IPS-NIHi11 (cell line): ENCODE measurements around the gene MRPL46.

Experiments
- DNase-seq: peaks from one replicate; pipeline ENCODE4 v3.0.0; 2012; ENCODE audit warnings: mixed read lengths, low spot score

Gene MRPL46

DNA sequence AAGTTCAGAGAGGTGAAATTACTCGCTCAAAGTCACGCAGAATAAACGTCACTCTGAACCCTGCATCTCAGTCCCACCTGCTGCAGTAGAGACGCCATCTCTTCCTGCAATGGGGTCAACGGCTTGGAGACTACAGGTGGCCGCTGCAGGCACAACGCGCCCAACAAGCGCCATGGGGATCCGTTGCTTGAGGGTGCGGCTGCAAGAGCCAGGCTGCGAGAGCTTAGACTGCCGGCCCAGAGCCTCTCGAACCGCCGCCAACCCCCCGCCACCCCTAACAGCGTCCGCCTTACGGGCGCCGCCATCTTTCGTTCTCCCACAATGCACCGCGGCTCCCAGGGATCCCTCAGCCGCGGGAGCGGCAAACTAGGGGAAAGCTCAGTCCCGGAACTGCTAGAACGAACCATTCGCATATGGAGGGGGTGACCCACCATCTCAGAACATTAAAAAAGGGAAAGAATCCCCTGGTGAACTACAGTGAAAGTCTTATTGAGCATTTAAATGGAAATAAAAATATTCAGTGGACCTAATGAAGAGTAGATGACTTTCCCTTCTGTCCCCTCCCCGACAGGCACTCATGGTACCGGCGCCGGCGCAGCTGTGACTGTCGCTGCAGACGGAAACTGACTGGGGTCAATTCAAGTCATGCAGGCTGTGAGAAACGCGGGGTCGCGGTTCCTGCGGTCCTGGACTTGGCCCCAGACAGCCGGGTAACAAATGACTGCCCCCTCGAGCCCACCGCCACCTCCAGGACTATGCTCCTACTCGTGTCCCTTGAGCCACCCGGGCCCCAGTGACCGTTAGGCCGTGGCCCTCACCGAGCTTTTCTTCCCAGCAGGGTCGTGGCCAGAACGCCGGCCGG lies at the start of gene MRPL46, which contains the start of gene MRPS11:
Gene MRPL46, minus strand, starts transcription at position 316 of the 862 bp plus-strand sequence. Its CDS starts 11 bp downstream, at position 305.
Gene MRPS11, plus strand, starts transcription at position 636 of the 862 bp plus-strand sequence. Its CDS starts 10 bp downstream, at position 646.
- peak; percentile 92 for DNase-seq

DNA sequence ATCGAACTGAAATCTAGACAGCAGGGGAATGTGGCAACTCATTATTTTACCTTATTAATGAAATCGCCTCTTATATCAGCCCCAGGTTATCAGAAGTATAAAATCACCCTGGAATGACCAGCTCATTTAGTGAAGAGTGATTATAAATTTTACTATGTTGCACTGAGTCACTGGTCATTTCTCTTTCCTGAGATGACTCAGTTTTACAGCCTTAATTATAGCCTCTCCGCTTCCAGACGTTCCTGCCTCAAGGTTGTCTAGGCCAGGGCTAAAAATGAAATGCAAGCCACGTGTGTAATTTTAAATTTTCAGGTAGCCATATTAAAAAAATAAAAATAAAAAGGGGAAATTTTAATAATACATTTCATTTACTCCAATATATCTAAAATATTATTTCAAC lies 46.0 kb upstream of the MRPL46 start:
- DNase-seq, result no peak

DNA sequence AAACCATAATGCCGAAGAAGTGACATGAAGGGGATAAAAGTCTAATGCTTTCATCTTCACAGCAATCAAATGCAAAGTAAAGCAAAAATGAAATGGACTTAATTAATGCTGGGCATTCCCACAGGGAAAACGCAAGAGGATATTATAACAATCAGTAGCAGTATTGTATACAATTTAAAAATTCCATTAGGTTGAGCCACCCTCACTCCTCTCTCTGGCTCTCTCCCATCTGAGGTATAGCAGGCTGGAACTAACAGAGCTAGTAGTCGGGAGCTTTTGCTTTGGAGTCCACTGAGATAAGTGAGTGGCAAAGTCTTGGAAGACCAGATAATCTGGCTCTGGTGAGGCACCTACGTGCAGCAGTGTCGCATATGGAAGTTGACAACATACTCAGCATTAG lies 45.4 kb upstream of the MRPL46 start:
- no peak for DNase-seq

DNA sequence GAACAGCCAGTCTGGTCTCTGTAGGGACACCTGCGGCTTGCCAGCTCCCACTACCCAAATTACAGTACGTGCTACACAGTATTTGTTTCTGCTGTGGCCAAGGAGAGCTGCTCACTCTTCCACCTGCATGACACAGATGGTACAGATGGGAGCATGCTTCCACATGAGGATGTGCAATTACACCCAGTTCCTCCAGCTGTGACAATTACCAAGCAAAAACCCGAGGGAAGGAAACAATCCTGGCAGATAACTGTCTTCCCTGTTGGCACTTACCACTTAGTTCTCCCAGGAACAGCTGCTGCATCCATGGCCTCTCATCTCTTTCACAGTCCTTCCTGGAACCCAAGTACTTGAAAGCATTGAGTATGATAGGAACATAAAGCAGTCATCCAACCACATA lies 44.9 kb upstream of the MRPL46 start:
- no peak for DNase-seq

DNA sequence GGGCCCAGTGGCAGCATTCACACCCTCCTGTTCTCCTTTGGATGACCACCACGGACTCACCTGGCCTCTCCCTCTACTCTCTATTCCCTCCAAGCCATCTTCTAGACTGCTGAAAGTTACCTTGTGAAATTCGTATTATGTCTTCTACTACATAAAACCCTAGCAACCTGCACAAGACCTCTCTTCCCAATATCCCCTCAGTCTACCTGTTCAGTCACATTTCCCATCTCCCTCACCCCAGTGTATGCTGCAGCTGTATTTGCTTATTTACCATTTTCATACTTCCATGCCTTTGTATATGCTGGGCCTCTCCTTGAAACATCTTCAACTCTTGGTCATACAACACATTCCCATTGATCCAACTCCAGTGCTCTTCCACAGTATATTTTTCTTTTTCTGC lies 44.0 kb upstream of the MRPL46 start:
- DNase-seq, result no peak

DNA sequence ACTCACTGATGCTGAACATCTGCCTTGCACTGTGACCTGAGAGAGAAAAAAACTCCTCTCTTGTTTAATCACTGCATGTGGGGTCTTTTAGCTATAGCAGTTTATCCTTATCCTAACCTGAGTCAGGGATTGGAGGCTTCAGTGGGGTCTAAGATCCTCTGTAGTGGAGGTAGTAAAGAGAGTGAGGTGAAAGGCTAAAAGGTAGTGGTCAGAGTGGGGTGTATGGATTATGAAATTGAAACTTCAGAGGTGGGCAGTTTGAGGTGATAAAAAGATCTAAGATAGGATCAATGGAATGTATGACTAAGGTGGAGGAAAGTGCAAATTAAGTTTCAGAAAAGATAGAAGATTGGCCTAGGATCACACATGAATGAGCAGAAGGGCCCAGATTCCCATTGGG lies 42.8 kb upstream of the MRPL46 start:
- DNase-seq, result no peak

DNA sequence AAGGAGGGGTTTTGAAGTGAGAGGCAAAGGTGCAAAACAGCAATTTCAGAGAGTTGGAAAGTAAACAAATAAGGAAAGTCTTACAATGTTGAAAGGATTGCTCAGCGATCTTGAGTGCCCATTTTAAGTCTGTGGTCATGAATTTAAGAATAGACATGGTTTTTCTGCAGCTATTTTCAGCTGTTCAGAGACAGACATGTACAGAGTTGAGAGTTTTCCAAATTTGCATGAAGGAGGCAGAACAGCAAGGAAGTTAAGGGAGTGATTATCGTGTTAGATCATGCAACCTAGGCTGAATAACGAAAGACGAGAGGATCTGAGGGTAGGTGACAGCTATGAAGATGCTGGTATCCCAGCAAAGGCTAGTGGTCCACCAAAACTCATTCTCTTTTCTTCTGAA lies 42.1 kb upstream of the MRPL46 start:
- DNase-seq, result no peak

DNA sequence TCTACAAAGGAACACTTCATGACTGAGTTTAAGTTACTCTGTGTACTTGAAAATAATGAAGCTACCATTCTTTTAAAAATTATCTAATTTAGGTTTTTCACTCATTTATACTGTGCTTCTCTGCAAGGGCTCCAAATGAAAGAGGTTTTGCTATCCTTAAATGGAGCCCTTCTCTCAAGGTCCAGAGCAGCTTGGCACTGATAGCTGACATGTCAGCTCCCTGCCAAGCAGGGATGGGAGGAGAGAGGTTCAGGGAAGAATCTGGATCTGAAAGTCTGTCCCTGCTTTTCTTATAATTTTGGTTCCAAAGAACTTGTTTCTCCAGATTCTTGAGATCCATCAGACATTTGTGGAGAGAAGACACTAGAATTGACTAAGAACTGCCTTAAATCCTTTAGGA lies 39.4 kb upstream of the MRPL46 start:
- DNase-seq, result no peak

DNA sequence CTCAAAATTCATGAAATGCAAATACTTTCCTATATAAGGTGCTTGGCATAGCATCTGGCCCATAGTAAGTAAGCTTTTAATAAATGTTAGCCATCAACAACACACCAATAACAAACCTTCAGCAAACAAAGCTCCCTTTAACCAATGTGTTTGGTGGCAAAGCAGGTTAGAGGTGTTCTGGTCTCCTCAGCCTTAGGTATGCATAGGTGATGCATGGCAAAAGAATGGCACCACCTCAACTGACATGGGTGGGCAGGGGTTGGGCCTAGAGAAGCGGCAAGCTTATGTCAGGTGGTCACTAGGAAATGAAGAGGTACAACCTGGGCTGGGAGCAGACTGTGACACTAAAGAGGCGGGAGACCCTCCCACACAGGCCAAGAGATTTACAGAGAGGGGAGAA lies 38.5 kb upstream of the MRPL46 start:
- no peak for DNase-seq

DNA sequence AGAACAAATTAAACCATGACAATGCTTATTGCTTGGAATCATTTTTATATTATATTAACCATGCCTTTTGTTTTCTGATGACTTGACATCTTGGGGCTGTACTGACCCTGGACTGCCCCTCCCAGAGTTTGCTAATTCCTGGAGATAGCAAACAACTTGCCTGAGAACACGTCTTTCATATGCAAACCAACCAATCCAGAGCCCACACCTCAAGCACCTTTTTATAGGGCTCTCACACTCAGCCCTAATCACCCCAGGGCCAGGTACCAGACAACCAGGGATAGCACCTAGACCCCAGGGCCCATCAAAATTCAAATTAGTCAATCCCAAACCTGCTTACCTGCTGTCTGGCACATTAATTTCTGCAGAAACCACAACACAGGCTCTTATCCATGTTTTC lies 37.3 kb upstream of the MRPL46 start:
- no peak for DNase-seq

DNA sequence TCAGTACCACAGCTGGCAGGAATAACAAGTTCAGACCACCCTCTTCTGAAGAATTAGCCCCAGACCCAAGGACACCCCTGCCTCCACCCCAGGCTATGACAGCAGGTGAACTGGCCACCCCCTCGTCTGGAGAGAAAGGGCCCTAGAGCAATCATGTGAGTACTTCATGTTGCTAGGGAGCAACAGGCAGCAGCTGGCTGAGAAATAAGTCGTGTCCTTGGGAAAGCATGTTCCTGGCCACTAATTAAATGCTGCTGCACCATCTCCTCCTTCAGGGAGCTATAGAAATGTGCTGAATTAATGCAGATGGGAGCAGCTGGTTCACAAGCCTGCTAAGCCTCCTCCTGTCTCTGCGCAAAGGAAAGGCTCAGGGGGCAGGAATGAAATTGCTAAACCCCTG lies 31.8 kb upstream of the MRPL46 start:
- no peak for DNase-seq

DNA sequence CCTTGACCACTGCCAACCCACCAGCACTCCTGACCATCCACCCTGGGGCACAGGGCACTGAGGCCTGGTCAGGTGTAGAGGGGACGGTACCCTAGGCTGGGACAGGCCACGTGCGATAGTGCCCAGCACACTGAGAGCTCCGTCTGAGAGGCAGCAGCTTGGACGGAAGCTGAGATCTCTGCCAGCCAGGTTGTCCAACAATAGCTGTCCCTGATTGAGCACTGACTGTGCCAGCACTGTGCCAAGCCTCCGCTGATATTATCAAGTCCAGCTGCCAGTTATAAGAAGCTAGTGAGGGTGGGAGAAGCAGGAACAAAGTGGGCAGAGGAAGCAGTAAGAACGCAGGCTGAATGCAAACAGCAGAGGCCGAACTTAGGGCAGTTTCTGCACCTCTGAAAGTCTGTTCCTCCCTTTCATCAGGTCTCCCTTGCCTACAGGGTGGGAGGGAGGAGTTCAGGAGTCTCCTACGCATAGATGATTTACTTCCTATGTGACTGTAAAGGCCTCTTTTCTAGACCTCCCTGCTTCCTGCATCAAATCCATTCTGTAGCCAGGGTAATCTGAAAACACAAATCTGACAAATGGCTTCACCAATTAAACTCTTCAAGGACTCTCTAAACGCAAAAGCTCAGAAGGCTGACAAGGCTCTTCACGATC lies 30.0 kb upstream of the MRPL46 start:
- DNase-seq, result no peak

DNA sequence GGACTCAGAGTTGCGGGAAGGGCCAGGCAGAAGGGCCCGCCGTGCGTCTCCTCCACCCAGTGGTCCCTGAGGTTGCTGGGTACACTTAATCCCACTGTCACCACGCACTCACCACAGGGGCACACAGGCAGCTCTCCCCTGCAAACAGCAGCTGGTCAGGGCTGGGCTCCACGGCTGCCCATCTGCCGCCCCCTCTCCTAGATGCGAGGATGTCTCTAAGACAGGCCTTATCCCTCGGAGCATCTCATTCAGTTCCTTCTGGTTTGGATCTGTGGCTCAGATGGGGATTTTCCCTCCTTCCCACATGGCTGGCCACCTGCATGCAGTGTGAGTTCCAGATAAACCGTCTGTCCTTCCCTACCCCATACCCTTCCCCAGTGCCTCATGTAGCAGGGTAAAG lies 26.7 kb upstream of the MRPL46 start:
- DNase-seq, result no peak

DNA sequence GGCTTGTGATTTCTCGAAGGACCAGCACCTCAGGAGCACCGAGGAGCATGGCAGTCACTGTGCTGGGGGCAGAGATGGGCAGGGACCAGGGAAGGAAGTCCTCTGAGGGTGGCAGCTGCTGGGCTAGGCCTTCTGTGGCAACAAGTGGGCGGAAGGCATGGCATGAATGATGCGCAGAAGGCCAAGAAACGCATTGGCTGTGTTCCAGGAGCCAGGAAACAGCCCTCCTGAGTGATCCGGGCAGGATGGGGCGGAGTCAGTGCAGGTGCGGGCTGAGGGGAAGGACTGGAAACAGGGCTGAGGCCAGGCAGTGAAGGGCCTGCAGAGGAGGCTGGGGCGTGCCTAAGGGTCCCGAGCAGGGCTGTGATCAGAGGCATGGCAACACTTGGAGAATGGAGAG lies 24.0 kb upstream of the MRPL46 start:
- peak; percentile 54 for DNase-seq

DNA sequence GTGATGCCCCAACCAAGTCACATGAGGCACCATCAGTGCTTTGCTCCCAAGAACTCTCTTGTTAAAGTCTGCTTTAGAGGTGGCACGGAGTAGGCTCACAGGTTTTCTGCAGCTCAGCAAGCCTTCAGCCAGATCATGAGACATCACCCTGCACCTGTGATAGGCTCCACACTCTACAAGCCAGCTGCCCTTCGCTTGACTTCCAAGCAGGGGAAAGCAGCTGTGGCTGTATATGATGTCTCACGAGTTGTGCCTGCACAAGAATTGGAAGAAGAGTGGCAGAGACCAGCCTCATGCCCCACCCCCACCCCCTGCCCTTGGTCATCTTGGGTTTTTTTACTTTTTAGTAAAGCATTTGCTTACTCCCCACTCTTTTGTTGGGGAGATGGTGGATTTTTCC lies 22.8 kb upstream of the MRPL46 start:
- no peak for DNase-seq

DNA sequence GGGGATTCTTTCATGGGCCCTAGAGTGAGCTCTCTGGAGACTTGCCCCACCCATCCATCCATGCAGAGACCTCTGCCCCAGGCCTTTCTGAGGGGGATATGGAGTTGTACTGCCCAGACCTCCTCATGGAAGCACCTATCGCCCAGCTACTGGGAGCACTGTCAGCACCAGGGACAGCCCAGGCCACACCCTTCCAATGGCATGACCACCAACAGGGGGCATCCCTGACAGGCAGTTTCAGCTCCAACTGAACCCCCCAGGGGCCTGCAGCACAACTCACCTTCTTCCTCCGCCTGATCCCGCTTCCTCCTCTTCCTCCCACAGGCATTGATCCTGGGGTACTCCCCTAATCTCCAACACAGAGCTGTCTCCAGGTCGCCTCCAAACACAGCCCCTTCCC lies 22.1 kb upstream of the MRPL46 start:
- DNase-seq, result peak; percentile 52

DNA sequence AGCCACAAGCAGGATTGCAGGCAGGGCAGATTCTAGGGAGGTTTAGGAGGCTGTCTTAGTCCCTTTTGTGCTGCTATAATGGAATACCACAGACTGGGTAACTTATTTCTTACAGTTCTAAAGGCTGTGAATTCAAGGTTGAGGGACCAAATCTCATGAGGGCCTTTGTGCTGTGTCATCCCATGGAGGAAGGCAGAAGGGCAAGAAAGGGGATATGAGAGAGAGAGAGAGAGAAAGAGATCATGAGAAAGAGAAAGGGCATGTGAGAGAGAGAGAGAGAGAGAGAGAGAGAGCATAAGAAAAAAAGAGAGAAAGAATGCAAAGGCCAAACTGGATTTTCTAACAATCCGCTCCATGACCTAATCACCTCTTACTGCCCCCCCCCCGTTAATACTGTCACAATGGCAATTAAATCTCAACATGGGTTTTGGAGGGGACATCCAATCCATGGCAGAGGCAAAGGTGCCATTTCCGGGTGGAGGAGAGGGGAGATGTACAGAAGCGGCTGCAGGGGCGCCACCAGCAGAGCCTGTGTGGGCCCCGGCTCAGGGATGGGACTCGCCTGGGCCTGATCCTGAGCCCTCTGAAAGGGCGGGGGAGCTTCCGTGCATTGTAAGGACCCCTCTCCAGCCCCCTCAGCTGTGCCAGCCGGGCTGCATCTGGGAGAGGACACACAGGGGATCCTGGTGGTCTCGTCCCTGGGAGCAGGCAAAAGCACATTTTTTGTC lies 20.8 kb upstream of the MRPL46 start:
- no peak for DNase-seq

DNA sequence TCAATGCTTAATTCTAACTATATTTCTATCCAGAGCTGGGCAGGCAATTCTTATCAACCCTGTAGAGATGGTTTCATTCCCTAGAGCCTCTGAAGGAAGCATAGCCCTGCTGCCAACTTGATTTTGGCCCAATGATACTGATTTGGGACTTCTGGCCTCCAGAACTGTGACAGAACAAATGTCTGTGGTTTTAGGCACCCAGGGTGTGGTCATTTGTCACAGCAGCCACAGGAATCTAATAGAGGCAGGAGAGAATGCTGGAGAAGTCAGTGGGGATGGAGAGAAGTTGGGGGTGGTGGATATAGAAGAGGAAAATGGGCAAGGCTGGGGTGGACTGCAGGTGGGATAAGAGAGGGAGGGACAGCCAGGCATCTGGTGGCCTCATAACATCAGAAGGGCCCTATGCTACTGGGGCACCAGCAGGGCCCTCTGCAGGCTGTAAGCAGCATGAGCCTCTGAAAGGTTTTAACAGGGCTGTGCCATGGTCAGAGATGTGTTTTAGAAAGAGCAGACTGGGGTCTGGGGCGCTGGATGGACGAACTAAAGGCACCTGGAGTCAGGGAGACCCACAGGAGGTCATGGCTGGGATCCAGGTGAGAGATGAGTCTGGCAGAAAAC lies 20.1 kb upstream of the MRPL46 start:
- no peak for DNase-seq

DNA sequence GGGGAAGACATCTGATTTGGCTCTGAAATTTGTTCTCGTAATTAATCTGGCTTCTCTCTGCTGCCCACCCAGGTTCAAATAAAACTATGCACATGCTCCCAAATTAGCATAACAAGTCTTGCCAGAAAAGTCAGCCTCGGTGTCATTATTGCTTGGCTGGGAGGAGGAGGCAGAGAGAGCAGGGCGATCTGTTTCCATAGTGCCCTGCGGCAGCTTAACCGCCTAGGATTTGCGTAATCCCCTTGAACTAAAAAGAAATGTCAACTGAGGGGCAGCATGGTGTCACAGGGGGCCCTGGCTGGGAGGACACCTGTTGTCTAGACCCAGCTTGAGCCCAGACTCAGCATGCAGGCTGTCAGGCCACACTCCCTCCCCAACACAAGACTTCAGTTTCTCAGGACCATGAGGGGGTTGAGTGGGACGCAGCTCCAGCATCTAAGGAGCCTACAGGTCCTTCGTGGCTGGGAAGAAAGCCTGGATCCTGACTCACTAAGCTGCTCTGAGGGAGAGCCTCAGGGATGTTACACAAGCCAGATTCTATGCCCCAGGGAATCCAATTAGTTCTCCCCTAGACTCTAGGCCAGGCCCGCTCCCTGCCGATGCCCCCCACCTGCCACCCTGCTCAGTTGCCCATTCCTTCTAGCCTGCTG lies 17.6 kb upstream of the MRPL46 start:
- DNase-seq, result peak; percentile 44

DNA sequence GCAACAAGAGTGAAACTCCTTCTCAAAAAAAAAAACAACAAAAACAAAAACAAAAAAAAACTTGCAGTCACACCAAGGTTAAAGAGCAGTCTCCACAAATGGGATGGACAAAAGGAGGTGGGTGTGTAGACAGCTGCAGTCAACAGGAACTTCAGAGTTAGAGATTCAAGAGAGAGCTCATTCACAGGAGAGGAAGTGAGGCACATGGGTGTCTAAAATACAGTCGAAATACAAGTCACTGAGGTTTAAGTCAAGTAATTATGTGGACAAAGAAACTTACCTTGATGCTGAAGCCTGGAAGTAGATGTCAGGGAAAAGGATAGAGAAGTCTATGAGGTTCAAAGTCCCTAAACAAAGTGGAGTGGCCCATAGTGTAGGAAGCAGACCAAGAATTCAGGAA lies 15.1 kb upstream of the MRPL46 start:
- DNase-seq, result no peak

DNA sequence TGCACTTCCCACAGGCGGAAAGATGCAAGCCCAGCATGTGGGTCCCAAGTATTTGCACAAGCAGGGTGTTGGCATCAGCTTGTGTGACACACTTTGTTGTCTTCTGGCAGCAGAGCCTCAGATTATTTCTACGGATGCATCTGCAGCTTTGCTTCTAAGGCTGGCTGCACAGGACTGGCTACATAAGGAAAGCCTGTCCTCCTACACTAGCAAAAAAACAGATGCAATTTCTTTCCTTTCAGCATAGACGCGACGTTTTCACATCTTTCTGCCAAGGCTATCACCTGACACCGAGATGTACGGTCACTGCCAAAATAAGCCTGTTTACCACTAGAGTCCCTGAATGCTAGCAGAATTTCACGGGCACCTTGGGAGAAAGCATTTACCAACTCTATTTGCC lies 13.8 kb upstream of the MRPL46 start:
- no peak for DNase-seq

DNA sequence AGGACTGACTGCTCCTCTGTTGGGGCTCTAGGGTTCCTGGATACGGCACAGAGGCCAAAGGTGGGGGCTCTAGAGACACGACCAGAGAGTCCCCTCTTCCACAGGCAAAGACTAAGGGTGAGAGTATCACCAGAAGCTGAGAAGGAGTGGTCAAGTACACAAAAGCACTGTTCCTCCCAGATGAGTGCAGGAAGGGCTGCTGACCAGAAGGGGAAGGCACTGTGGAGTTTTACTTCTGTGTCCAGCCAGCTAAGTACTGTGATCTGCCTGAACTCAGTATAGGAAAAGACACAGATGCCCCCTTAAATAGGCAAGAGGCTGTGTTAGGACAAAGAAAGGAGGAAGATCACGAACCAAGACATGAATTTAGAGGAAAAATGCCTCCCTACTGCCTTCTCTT lies 12.0 kb upstream of the MRPL46 start:
- DNase-seq, result no peak
